Activated CD8-positive, alpha-beta memory T cell treated with anti-CD3 and anti-CD28 coated beads for 24 hours (primary cell): ENCODE measurements around the gene ABL2.
"Not testable (repeated sequence)": the region's sequence is repeated elsewhere in the genome, so short reads cannot be mapped to it uniquely, and the experiment has no call there.

ENCODE experiments used
- DNase-seq: peaks from one replicate; pipeline ENCODE4 v3.0.0-alpha.2; 2020

The ABL2 gene

DNA sequence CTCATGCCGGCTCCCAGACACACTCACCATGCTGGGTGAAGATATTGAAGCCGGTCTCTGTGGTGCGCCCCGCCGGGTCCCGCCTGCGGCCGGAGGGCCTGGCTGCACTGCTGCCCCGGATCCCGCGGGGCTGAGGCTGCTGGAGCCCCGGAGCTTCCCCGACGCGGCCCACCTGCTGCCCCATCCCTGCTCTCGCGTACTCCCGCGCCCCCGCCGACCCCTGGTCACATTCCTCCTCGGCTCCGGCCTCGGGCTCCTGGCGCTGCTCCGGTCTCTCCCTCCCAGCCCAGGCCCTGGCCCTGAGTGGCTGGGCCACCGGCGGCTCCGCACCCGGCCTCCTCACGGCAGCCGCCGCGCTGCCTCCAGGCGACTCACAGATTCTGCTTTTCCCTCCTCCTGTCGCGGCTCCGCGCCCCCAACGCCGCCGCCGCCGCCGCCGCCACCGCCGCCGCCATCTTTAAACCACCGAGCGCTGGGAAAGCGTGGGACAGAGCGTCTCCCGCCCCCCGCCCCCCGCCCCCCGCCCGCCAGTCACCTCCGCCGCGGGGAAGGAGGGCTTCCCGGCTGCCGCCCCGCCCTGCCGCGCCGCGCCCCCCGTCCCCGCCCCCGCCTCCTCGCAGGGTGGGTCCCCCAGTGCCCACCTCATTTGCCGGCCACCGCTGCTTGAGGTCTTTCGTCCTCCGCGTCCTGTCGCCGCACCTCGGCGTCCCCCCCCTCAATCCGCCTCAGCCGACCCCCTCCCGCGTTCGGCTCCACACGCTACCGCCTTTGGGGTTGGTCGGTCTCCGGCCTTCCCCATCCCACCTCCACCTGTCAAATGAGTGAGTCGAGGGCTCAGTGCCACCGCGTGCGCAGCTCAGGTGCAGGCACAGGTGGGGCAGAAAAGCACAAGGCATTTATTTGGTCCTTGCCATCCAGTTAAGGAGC is at the start of gene ABL2:
Gene ABL2, minus strand, starts transcription at position 464 of the 927 bp plus-strand sequence. Its CDS starts 280 bp downstream, at position 184.
- peak; percentile 78 for DNase-seq

DNA sequence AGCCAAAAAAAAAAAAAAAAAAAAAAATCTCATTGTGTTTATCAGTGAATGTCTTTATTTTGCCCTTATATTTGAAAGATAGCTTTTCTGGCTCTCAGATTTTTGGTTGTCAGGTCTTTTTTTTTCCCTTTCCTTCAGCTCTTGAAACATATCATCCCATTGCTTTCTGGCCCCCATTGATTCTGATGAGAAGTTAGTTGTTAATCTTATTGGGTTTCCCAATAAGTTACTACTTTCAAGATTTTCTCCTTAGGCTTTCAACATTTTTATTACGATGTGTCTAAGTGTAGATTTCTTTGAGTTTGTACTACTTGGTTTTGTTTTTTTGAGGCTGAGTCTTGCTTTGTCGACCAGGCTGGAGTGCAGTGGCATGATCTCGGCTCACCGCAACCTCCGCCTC is 49.4 kb upstream of the ABL2 start:
- no peak for DNase-seq

DNA sequence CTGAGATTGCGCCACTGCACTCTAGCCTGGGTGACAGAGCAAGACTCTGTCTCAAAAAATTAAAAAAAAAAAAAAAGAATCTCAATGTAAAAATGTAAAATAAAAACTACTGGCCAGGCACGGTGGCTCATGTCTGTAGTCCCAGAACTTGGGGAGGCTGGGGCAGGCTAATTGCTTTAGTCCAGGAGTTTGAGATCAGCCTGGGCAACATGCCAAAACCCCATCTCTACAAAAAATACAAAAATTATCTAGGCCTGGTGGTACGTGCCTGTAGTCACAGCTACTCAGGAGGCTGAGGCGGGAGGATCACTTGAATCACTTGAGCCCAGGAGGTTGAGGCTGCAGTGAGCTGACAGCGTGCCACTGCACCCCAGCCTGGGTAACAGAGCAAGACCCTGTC is 44.9 kb upstream of the ABL2 start:
- DNase-seq, result not testable (repeated sequence)

DNA sequence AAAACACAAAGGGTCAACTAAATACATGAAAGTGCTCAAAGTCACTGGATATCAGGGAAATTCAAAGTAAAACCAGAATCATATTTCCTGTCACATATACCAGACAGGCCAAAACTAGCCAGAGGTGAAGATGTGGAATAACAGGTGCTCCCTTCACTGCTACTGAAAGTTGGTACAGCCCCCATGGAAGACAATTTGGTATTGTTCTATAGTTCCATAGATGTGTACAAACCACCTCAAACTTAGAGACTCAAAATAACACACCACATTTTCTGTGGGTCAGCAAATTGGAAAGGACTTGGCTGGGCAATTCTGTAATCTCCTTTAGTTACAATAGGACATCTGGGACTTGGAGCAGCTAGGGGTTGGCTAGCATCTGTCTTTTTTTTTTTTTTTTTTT is 39.6 kb upstream of the ABL2 start:
- no peak for DNase-seq

DNA sequence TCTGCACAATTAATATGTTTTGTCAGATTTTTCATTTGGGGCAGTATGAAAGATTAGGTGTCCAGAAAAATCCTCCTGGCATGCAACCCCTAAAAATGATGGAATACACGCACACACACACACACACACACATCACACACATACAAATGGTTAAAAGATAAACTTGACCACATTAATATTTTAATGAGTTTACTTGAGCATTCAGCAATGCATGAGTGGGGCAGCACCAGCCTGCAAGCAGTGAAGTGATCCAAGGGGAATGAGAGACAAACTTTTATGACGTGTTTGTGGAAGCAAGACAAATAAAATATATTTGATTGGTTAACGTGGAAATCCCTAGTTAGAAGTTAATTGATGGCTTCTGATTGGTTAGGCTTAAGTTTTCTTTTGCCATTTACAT is 35.0 kb upstream of the ABL2 start:
- DNase-seq, result no peak

DNA sequence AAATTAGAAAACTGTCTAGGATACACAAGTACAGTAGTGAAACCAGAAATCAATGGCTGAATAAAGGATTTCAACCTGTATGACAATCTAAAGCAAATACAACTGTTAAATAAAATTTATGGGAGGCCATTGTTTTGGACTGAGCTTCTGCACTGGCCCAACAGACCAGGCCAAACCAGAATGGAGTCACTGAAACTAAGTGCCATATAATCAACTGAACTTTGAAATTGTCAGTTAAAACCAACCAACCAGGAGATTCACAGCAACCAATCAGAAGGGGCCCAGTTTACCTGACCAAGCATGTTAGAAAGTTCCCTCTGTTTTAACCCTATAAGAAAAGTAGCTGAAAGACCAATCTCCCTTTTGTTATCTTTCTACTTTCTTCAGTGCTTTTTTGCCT is 33.6 kb upstream of the ABL2 start:
- DNase-seq, result no peak

DNA sequence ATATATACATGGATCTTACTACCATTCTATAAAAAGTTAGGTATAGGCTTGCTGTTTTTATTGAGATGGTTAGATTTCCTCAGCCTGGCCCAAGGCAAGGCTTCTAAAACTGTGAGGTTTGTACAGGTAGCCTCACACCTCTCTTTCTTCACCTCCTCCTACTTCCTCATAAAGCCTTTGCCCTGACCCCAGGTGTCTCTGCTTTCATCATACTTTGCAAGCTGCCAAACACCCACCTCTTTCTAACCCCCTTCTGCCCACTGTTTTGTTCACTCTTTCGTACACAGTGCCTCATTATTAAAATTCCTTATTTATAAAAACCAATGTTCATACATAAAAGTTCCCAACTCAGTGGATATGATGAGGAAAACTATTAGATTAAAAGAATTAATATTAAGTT is 32.7 kb upstream of the ABL2 start:
- no peak for DNase-seq

DNA sequence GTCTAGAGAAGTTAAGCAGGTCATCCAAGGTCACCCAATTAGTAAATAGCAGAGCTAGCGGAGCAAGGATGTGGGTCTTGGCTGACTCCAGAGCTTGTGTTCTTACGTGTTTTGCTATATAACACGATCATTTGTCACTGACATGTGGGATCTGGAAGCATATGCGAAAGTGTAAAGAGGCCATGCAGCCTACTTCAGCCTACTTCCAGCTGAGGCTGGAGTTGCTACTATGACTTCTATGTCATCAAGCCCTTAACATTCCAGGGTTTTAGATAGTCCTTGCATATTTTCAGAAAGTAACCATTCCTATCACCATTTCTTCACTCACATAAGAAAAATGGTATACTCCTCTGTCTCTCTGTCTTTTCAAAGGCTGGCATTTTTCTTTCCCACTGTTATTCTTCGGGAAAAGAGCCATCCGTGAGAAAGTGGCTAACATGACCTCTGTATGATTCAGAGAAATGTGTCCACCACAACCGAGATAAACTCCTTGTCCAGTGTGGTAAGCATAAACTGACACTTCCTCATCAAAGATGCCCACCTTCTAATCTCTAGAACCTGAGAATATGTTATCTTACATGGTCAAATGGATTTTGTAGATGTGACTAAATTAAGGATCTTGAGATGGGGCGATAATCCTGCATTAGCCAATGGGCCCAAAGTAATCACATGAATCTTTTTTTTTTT is 24.0 kb upstream of the ABL2 start:
- DNase-seq, result no peak

DNA sequence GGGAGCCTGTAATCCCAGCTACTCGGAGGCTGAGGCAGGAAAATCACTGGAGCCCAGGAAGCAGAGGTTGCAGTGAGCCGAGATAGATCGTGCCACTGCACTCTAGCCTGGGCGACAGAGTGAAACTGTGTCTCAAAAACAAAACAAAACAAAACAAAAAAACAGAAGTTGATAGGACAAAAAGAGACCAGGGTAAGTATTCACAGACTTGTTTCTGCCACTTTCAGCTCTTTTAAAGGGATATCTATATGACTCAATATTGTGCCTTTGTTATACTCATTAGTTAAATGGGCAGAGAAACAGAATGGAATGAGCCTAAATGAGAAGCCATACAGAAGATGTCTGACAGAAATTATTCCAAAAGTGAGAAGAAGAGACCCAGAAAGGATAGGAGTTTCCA is 23.1 kb upstream of the ABL2 start:
- no peak for DNase-seq

DNA sequence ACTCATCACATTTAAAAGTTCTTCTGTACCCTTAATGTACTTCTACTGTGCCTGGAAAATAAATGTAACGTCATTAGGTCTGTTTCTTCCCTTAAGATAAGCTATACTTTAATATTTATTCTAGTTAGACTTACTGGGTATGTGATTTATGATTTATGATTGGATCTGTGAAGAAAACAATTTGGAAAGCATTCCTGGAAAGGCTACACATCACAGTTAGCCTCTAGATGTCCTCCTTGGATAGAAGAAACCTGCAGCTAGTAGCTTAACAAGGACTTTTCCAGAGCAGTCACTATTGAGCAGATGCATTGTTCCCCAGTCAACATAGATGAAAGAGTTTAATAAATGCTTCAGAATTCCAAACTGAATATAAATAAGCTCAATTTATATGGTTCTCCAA is 22.2 kb upstream of the ABL2 start:
- no peak for DNase-seq

DNA sequence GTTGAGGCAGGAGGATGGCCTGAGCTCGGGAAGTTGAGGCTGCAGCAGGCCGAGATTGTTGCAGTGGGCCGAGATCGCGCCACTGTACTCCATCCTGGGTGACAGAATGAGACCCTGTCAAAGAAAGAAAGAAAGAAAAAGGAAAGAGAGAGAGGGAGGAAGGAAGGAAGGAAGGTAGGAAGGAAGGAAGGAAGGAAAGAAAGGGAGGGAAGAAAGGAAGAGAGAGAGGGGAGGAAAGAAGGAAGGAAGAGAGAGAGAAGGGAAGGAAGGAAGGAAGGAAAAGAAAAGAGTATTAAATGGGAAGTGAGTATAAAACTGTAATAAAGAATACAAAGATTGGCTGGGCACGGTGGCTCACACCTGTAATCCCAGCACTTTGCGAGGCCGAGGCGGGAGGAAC is 18.4 kb upstream of the ABL2 start:
- DNase-seq, result no peak

DNA sequence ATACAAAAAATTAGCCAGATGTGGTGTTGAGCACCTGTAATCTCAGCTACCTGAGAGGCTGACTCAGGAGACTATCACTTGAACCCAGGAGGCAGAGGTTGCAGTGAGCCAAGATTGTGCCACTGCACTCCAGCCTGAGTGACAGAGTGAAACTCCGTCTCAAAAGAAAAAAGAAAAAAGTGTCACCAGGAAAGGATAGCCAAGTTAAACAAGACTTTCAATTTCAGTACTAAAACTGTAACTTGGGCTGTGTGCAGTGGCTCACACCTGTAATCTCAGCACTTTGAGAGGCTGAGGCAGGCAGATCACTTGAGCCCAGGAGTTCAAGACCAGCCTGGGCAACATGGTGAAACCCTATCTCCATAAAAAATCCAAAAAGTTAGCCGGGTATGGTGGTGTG is 15.9 kb upstream of the ABL2 start:
- DNase-seq, result not testable (repeated sequence)

DNA sequence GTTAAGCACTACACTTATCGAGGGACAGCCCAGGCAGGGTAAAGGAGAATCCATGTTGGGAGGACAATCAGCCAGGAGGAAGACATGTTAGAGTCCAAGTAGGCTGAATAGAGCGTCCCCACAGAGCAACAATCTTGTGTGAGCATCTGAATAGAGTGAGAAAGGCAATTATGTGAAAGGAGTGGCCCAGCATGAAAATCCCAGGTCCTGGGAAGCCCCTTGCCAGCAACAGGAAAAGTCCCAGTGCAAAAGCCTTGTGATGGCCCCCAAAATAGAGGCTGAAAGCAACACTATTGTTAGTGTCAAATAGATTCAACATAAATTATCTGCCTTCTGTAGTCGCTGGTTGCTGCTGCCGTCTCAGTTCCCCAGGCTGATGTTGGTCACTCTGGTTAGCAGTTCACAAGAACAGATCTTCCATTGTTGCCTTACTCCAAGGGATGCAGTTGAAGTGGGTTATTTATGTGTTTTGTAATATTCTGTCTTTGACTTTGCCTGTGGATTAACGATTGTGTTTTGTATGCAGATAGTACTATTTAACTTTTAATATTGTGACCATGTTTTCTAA is 12.1 kb upstream of the ABL2 start:
- DNase-seq, result no peak

DNA sequence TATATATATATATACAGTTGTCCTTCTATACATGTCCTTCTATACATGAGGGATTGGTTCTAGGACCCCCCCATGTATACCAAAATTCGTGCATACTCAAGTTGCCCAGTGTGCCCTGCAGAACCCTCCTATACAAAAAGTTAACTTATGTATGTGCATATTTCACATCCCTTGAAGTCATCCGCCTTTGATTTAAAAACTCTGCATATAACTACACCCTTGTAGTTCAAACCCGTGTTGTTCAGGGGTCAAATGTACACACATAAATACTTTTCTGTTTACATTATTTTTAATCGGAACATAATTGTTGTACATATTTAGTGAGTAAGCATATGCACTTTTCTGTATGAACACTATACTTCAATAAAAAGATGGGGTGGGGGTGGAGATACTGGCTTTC is 7.7 kb upstream of the ABL2 start:
- no peak for DNase-seq

DNA sequence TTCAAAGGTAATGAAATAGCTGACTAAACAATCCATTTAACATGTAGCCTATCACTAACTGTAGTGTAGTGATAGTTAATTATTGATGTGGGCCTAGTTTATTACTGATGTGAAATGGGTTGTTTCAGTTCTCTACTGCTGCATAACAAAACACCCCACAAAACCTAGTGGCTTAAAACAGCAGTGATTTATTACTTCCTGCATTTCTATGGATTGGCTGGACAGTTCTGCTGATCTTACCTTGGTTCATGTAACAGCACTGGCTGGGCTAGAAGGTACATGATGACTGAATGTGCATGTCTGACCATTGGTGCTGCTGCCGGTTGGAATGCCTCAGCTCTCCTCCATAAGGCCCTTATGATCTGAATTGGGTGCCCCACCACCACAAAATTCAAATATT is 5.4 kb upstream of the ABL2 start:
- no peak for DNase-seq

DNA sequence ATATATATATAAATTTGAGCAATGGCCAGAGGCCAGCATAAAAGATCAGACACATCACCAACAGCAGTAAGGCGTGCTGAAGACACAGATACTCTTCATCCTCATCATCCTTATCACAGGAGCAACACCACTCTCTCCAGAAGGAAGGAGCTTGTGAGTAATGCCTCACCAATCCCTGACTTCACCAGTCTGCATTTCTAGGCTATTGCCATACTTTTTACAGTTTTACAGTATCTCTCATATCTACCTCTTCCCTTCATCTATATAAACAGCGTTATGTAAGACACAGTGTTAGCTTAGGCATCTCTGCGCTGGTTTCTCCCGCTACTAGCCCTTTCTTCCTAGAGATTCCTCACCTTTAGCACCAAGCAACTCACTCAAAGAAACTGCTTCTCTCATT is 2.4 kb upstream of the ABL2 start:
- no peak for DNase-seq

DNA sequence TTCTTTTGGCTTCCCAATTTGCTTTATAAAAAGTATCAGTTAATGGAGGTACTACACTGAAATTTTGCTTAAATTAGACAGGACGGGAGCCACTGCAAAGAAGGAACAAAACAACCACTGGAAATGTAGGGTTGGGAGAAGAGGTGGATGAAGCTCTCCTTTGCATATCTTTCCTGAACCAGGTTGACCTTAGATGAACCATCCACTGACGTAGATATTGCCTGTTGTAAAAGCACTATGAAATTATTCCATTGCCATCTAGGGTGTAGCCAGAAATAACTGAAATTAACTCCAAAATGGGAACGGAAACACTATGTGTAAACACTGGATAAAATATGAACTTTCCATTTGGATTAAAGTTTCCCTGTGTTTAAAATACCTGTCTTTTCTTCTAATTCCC is 1.2 kb upstream of the ABL2 start:
- DNase-seq, result no peak

DNA sequence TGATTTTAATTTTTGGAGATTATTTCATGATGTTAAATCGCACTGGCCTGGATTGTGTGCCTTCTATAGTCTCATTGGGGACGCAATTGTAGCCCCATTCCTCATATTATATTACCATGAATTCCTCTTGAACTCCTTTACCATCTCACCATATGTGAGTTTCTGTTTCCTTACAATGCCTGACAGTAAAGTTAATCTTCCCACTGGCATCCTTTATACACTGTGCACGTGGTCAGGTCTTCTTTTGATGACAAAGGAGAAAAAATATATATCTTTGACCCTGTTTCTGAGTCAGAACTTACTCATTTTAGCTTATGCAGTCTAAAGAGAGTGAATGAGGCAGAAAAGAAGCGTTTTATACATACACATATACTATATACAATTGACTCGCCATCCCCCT is 774 bp upstream of the ABL2 start:
- DNase-seq, result no peak

DNA sequence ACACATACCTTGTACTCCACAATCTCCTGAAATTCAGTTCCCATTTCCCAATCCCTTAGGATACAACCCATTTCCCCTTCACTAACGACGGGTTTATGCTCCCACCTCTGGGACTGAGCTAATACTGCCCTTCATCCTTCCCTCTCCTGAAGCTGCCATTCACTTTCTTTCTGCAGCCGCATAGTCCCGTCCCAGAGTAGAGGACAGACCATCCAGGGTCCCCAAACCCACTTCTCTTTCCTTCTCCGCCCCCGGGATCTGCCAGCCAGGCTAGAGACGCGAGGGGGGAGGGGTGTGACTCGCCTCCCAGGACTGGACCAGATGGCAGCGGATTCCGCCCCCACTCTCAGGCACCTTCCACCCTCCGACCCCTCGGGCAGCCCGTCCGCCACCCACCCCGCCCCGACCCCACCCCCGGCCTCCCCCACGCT is 679 bp downstream of the ABL2 start:
- peak; percentile 69 for DNase-seq

DNA sequence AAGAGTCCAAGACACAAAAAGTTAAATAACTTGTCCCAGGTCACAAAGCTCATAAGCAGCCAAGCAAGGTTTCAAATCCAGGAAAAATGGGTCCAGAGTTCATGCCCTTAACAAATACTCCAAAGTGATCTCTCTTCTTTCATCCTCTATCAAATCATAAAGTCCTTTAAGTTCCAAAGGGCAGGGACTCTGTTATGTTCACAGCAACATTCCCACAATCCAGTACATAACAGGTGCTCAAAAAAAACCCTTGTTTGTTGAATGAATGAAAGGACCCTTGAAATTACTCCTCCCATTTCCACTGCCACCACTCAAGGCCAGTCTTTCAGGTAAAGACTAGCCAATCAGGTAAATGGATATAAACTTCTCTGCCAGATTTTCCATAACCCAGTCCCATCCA is 2.7 kb downstream of the ABL2 start:
- DNase-seq, result no peak

DNA sequence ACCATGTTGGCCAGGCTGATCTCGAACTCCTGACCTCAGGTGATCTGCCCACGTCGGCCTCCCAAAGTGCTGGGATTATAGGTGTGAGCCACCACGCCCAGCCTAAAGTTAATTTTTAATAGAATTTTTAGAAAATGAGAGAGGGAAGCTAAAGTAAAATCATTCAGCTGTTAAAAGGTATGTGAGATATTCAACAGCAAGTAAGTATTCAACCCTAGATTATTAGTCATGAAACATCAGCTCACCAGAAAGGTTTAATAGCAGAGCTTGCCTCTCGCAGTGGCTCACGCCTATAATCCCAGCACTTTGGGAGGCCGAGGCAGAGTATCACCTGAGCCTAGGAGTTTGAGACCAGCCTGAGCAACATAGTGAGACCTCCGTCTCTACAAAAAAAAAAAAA is 5.0 kb downstream of the ABL2 start:
- DNase-seq, result not testable (repeated sequence)

DNA sequence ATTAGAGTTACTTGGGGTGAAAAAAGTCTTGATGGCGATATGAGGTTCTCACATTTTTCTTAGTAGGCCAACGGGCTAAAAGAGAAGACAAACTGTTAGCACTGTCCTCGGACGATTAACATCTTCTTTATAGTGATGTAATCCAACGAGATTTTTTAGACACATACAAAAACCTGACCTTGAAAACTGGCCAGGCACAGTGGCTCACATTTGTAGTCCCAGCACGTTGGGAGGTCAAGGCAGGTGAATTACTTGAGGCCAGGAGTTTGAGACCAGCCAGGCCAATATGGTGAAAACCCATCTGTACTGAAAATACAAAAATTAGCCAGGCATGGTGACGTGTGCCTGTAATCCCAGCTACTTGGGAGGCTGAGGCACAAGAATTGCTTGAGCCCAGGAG is 8.4 kb downstream of the ABL2 start:
- not testable (repeated sequence) for DNase-seq

DNA sequence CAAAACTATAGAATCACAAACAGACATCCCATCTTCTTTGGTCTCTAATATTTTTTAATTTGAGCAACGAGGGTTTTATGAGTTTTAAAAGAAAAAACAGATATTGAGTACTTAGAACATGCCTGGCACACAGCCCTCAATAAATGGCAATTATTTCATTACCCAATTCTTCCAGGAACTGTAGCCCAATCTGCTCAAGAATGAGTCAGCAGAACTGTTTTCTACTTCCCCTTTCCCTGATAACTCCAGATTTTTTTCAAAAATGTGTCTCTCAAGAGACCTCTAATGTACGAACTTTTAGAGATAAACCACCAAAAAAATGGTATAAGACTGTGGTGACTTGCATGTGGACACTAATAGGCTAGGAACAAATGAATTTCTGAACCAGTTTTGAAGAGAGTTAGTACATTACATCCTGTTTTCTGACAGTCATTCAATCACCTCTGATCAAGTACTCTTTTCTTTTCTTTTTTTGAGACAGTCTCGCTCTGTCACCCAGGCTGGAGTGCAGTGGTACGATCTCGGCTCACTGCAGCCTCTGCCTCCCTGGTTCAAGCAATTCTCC is 11.5 kb downstream of the ABL2 start:
- DNase-seq, result no peak

DNA sequence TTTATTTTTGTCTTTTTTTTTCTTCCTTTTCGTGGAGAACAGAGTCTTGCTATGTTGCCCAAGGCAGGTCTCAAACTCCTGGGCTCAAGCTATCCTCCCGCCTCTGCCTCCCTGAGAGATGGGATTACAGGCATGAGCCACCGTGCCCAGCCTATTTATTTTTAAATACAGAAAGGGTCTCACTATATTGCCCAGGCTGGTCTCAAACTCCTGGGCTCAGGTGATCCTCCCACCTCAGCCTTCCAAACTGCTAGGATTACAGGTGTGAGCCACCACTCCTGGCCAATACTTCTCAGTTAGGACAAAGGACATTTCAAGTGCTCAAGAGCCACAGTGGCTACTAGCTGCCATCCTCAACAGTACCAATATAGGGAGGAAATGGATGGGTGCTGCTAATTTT is 16.2 kb downstream of the ABL2 start:
- not testable (repeated sequence) for DNase-seq
